Sigmoid colon (tissue), 7 donors: ENCODE results near the gene FNDC1. TPM values are rescaled to one million over a fixed set of nuclear protein-coding genes. Genes with fewer than 3 reads are reported as not detected.

Source experiments
- DNase-seq: peaks from one replicate; pipeline ENCODE4 v3.0.0-alpha.2; 2019
- H3K27ac ChIP-seq, 4 donors: fragments of 200-600 bp; sonication (generic); one replicate each; pipeline ENCODE4 v1.5.1; 2016 to 2019; ENCODE audit warnings: mild to moderate bottlenecking in 1 of 4
- H3K27me3 ChIP-seq, 3 donors: fragments of 200-600 bp; sonication (generic); one replicate each; pipeline ENCODE4 v1.5.1; 2019; ENCODE audit warnings: mild to moderate bottlenecking in 1 of 3
- H3K36me3 ChIP-seq, 4 donors: fragments of 200-600 bp; sonication (generic); one replicate each; pipeline ENCODE4 v1.5.1; 2016 to 2019
- H3K4me1 ChIP-seq, 4 donors: fragments of 200-600 bp; sonication (generic); one replicate each; pipeline ENCODE4 v1.5.1; 2017 to 2019
- H3K4me3 ChIP-seq, 4 donors: fragments of 200-600 bp; sonication (generic); one replicate each; pipeline ENCODE4 v1.5.1; 2017 to 2019; ENCODE audit warnings: mild to moderate bottlenecking in 2 of 4, moderate library complexity in 1 of 4
- H3K9me3 ChIP-seq, 4 donors: fragments of 200-600 bp in 3 of 4; sonication (generic) in 3 of 4; one replicate each; pipeline versions ENCODE4 v1.5.1 to v1.6.1; 2013 to 2019
- CTCF ChIP-seq, 4 experiments: fragments of 450-650 bp in 3 of 4; fragments of 200-600 bp in 1 of 4; IDR thresholded peaks; one replicate each; pipeline ENCODE4 v1.5.1; 2016 to 2019; ENCODE audit warnings: antibody characterized with exemption in 4 of 4, mild to moderate bottlenecking in 3 of 4, moderate library complexity in 2 of 4
- EP300 ChIP-seq, 4 donors: sonication (generic); formaldehyde crosslinking; IDR thresholded peaks; one replicate each; pipeline ENCODE4 v1.6.1; 2017; ENCODE audit warnings: antibody characterized with exemption in 4 of 4
- POLR2A ChIP-seq, 2 donors: fragments of 450-650 bp; IDR thresholded peaks; one replicate each; pipeline ENCODE4 v1.6.1; 2016; ENCODE audit warnings: antibody characterized with exemption in 2 of 2, mild to moderate bottlenecking in 2 of 2, moderate library complexity in 2 of 2
- POLR2AphosphoS5 ChIP-seq, 4 donors: sonication (generic); formaldehyde crosslinking; IDR thresholded peaks; one replicate each; pipeline ENCODE4 v1.6.1; 2017; ENCODE audit warnings: antibody characterized with exemption in 4 of 4
- WGBS, 2 donors: extraction: QIAGEN DNeasy Blood & Tissue Kit; methylation state at CpG; one replicate each; pipeline ENCODE4 v1.1.7; 2013; 5-methylcytosine and 5-hydroxymethylcytosine counted together
- intact Hi-C: fragments of 100-400 bp; cut with DNase I; formaldehyde crosslinking; loops from one replicate; pipeline ENCODE4 v1.15.1; 2023
- polyA plus RNA-seq, 3 donors: library from polyadenylated mRNA; stranded (reverse); fragments of 200-250 nt; gene quantifications; one replicate each; pipeline ENCODE4 v1.2.3, GENCODE V29; 2013
- total RNA-seq, 4 donors: library from RNA; depleted of rRNA; stranded (reverse); fragments of >200 nt; gene quantifications; one replicate each; pipeline ENCODE4 v1.1.0, GENCODE V29; 2016
- donor health status: healthy with polysubstance abuse.
- donor health status: Bipolar disorder and iron deficiency.
- donor health status: healthy.

FNDC1 gene
- total and polyA plus RNA-seq, 7 donors = 0.89 to 19.8 (median 16.8) TPM; not detected in 2

GRCh38 chr6:159299566-159299965, 130.4 kb downstream of the FNDC1 start:
- H3K4me1 ChIP-seq = no peaks in the 10 kb centered on the region
- no peak for TF ChIP-seq CTCF (IDR thresholded peaks at IDR 0.05)
- no peak for TF ChIP-seq EP300 (IDR thresholded peaks at IDR 0.05)
- no peak for TF ChIP-seq POLR2AphosphoS5 (IDR thresholded peaks at IDR 0.05)
- TF ChIP-seq POLR2A (IDR thresholded peaks at IDR 0.05) = no peak
- WGBS, 2 donors = 56 to 72% methylated on average over 2 of the region's 2 CpGs

GRCh38 chr6:159301277-159301676, 132.1 kb downstream of the FNDC1 start:
- WGBS, 2 donors = 84 to 91% methylated on average over 5 of the region's 5 CpGs

More at GRCh38 chr6:159299566-159299965, 130.4 kb downstream of the FNDC1 start:
- peaks cover 0 to 4% (median 0%) of the 10 kb centered on the region in 4 donors for H3K9me3 ChIP-seq
- DNase-seq = no peak
- no peaks in the 10 kb centered on the region for H3K27me3 ChIP-seq
- intact Hi-C loops = no loop called here
- no peak overlapping the region for H3K27ac ChIP-seq
- no peaks in the 10 kb centered on the region for H3K36me3 ChIP-seq
- no peak overlapping the region for H3K4me3 ChIP-seq

GRCh38 chr6:159301810-159302593, 132.8 kb downstream of the FNDC1 start:
- H3K27ac ChIP-seq = no peak overlapping the region
- intact Hi-C loops = no loop called here
- TF ChIP-seq EP300 (IDR thresholded peaks at IDR 0.05) = no peak
- no peak for TF ChIP-seq POLR2AphosphoS5 (IDR thresholded peaks at IDR 0.05)
- 80 to 86% methylated on average over 7 of the region's 7 CpGs for WGBS, 2 donors
- no peaks in the 10 kb centered on the region for H3K4me1 ChIP-seq
- no peaks in the 10 kb centered on the region for H3K27me3 ChIP-seq
- DNase-seq = no peak
- H3K4me3 ChIP-seq = no peak overlapping the region
- no peaks in the 10 kb centered on the region for H3K9me3 ChIP-seq
- H3K36me3 ChIP-seq = no peaks in the 10 kb centered on the region

More at GRCh38 chr6:159301277-159301676, 132.1 kb downstream of the FNDC1 start:
- Histone ChIP-seq H3K27ac (no peak overlapping the region), H3K4me1 (no peaks in the 10 kb centered on the region), H3K9me3 (no peaks in the 10 kb centered on the region), H3K27me3 (no peaks in the 10 kb centered on the region), H3K4me3 (no peak overlapping the region), H3K36me3 (no peaks in the 10 kb centered on the region)
- TF ChIP-seq EP300 (IDR thresholded peaks at IDR 0.05) (no peak), POLR2AphosphoS5 (IDR thresholded peaks at IDR 0.05) (no peak), CTCF (IDR thresholded peaks at IDR 0.05) (no peak), POLR2A (IDR thresholded peaks at IDR 0.05) (no peak)
- intact Hi-C loops = no loop called here
- no peak for DNase-seq

GRCh38 chr6:159302594-159302992, 133.4 kb downstream of the FNDC1 start:
- DNase-seq = no peak
- intact Hi-C loops = no loop called here
- H3K27me3 ChIP-seq = no peaks in the 10 kb centered on the region
- no peak overlapping the region for H3K27ac ChIP-seq
- WGBS, 2 donors = 63% methylated on average over 5 of the region's 5 CpGs
- no peaks in the 10 kb centered on the region for H3K36me3 ChIP-seq
- no peak overlapping the region for H3K4me3 ChIP-seq
- no peaks in the 10 kb centered on the region for H3K4me1 ChIP-seq
- no peak for TF ChIP-seq POLR2AphosphoS5 (IDR thresholded peaks at IDR 0.05)
- TF ChIP-seq EP300 (IDR thresholded peaks at IDR 0.05) = no peak
- no peak for TF ChIP-seq POLR2A (IDR thresholded peaks at IDR 0.05)
- TF ChIP-seq CTCF (IDR thresholded peaks at IDR 0.05) = no peak
- H3K9me3 ChIP-seq = no peaks in the 10 kb centered on the region

GRCh38 chr6:159303159-159303558, 134.0 kb downstream of the FNDC1 start:
- TF ChIP-seq POLR2A (IDR thresholded peaks at IDR 0.05) = no peak
- no peak for TF ChIP-seq EP300 (IDR thresholded peaks at IDR 0.05)
- TF ChIP-seq POLR2AphosphoS5 (IDR thresholded peaks at IDR 0.05) = no peak
- TF ChIP-seq CTCF (IDR thresholded peaks at IDR 0.05) = no peak
- intact Hi-C loops = no loop called here
- 66 to 90% methylated on average over 2 of the region's 2 CpGs for WGBS, 2 donors
- Histone ChIP-seq H3K4me3 (no peak overlapping the region), H3K27ac (no peak overlapping the region), H3K27me3 (no peaks in the 10 kb centered on the region), H3K36me3 (no peaks in the 10 kb centered on the region), H3K9me3 (no peaks in the 10 kb centered on the region), H3K4me1 (no peaks in the 10 kb centered on the region)
- DNase-seq = no peak
